GM15510 (cell line): Measurements from ENCODE around the gene HDHD2.

Source experiments
- POLR2A ChIP-seq: IDR thresholded peaks from 3 replicates; pipeline ENCODE4 v1.6.1; 2011; ENCODE audit warnings: borderline replicate concordance; ENCODE audit not compliant: insufficient read length; ENCODE audit errors: extremely low read depth

The HDHD2 gene

DNA sequence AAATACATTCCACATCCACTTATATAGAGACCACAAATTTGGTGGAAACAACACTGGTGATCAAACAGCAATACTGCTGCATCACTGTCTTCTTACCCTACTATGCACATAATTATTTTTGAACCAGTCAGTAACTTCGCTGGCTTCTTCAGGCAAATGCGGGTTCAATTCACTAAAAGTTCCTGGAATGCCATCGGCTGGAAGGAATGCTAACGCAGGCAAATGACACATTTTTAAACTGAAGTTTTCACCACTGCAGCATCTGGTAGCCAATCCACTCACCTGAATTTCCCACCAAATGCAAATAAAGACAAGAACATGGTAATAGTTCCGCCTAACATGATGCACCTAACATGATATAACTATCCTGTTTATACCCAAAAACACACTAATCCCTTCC, 10.0 kb upstream of the HDHD2 start:
- TF ChIP-seq POLR2A, result no peak

DNA sequence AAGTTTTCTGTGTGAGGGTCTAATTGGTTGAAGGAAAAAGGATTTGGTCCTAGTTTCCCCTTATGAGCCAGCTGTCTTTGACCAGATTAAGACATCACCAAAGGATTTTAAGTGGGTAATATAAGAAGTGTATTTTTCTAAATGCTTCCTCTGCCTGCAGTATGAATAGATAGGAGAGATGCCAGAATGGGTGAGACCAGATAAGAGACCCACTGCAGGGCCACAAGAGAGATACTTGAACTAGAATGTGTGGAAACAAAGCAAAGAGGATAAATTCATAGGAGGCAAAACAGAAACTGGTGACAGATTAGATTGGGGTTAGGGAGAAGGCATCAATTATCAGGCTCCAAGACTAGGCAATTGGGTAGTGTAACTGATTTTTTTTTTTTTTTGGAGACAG, 1.1 kb upstream of the HDHD2 start:
- no peak for TF ChIP-seq POLR2A

DNA sequence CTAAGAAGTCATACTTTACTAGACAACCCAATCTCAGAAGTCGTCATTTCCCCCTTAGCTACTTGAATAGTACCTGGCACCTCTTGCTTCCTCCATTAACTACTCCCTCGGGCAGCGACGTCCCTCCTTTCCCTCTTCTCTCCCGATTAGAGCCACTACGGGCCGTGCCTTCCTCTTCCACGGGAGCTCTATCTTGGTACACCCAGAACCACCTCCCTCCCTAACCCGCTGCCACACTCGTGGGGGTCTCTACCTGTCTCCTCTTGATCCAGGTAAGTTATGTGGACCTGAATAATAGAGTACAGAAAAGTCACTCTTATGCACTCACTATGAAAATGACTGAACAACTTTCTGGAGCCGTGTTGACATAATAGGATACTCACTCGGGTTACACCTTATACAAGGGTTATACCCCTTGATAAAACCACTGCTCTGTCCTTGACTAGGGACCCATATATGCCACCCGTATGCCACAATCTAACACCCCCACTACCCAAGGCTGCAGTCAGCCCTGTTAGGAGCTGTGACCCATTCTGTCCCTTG, 595 bp upstream of the HDHD2 start:
- no peak for TF ChIP-seq POLR2A

DNA sequence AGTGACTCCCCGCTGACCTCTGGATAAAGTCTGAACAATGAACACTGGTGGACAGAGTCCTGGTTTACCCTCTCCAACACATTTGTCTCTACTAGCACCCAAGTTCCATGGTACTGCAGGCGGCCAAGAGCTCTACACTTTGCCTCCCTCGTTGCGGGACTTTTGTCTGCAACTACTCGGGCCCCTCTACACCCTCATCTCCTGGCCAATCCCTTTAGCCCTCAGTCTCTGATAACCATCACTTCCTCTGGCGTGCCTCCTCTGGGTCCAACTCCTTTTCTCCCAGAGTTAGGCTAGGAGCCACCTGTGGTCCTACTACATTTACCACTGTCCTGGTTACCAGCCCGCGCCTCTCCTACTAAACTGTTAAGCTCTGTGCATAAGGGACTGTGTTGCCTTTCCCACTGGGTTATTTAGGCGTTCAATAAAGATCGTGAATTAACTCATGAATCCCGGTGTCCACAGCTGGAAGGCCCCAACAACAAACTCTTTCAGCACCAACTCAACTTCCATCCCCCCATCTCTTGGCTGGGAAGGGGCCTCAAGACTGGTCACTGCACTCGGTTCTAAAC, 757 bp downstream of the HDHD2 start:
- no peak for TF ChIP-seq POLR2A

DNA sequence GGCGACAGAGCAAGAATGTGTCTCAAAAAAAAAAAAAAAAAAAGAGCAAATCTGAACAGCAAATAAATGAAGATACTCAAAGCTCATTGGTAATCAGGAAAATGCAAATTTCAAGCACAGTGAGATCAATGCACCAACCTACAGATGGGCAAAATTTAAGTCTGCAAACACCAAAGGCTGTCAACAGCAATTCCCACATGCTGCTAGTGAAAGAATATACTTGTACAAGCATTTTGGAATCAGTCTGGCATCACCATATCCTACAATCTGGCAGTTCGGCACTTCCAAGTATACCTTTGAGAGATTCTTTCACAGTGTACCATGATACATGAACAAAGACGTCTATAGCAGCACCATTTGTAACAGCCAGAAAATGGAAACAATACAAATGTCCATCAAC, 4.1 kb downstream of the HDHD2 start:
- TF ChIP-seq POLR2A, result no peak

DNA sequence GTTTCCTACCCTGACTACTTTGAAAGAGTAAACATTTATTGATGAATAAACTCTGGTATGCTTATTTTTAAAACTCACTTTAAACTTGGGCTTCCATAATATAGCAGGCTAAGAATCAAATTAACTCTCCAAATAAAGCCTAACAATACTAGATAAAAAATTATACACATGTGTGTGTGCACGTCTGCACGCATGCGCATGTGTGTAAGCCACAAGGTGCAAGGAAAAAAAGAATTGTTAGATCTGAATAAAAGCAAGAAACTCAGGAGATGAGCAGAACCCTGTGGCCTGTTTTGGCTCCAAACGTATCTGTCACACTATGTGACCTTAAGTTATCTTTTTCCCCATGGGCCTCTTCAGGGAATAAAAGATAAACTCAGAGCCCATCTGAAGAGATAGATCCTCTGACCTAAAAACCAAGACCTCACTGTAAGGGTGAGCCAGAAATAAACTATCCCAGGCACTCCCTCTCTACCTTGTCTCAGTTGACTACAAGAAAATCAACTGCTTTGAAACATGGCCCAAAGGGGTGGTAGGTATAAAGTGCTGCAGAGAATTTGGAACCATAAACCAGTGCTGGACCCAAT, 6.3 kb downstream of the HDHD2 start:
- no peak for TF ChIP-seq POLR2A

DNA sequence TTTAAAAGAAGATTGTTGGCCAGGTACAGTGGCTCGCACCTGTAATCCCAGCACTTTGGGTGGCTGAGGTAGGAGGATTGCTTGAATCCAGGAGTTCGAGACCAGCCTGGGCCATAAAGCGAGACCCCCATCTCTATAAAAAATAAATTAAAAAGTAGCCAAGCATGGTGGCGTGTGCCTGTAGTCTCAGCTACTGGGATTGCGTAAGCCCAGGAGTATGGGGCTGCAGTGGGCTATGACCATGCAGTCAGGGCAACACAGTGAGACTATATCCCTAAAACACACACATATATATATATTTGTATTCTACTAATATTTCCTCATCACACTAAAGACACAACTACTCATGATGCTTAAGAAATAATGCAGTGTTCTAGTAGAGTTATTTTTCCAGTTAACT, 7.1 kb downstream of the HDHD2 start:
- no peak for TF ChIP-seq POLR2A

DNA sequence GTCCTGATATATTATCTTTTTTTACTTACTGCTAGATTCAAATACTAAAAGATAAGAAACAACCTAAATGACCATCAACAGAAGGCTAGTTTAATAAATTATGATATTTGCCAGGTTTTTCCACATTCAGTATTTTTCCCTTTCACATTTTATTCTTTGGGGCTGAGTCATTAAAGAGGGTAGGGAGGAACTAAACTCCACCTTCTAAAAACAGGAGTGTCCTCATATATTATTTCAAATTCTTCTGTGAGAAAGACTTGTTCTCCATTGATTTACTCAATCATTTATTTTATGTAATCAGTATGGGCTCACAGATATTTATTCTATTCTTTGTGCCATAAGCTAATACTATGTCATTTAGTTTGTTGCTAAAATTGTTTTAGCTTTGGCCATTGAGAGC, 9.0 kb downstream of the HDHD2 start:
- no peak for TF ChIP-seq POLR2A

DNA sequence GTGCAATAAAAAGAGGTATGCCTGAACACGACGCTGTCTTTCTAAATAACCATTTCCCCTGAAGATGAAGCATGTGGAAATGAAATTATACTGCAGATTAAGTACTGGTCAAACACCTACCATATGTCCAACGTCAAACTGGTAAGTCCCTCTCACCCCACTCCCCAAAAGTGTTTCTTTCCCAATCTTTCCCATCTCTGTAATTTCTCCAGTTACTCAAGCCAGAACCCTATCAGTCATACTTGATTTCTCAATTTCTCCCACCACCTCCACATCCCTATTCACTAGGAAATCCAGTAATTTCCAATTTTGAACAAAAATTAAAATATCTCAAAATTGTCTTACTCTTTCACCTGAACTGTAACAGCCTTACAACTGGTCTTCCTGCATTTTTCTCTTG, 29.2 kb downstream of the HDHD2 start:
- TF ChIP-seq POLR2A, result no peak

DNA sequence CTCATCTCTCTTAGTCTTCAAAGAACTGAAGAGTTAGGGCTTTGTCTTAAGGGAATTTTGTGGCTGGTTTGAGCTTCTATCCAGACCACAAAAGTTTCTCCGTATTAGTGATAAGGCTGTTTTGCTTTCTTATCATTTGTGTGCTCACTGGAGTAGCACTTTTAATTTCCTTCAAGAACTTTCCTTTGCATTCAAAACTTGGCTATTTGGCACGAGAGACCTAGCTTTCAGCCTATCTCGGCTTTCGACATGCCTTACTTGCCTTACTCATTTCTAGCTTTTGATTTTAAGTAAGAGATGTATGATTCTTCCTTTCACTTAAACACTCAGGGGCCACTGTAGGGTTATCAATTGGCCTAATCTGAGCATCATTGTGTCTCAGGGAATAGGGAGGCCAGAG, 29.9 kb downstream of the HDHD2 start:
- TF ChIP-seq POLR2A, result no peak

DNA sequence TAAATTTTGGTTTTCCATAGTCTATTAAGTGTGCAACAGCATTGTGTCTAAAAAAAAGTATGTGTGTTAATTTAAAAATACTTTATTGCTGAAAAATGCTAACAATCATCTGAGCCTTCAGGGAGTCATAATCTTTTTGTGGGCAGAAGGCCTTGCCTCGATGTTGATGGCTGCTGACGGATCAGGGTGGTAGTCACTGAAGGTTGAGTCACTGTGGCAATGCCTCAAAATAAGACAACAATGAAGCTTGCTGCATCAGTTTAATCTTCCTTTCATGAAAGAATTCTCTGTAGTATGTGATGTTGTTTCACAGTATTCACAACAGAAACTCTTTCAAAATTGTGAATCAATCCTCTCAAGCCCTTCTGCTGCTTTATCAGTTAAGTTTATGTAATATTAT, 31.3 kb downstream of the HDHD2 start:
- no peak for TF ChIP-seq POLR2A

DNA sequence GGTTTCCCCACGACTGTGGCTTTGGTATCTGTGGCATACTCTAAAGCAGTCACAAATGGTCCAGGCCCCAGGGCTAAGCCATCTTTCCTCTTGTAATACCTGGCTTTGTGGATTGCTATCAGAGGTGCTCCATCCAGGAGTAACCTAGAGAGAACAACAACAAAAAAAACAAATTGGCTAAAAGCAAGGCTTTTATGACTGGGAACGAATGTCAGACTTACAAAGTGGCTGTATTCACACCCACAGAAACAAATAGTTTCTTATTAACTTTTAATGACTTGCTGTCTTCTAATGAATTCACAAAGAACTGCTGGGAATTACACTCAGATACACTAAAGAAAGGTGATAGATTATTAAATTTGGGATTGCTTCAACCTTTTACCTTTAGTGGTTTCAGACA, 35.1 kb downstream of the HDHD2 start:
- TF ChIP-seq POLR2A, result no peak

DNA sequence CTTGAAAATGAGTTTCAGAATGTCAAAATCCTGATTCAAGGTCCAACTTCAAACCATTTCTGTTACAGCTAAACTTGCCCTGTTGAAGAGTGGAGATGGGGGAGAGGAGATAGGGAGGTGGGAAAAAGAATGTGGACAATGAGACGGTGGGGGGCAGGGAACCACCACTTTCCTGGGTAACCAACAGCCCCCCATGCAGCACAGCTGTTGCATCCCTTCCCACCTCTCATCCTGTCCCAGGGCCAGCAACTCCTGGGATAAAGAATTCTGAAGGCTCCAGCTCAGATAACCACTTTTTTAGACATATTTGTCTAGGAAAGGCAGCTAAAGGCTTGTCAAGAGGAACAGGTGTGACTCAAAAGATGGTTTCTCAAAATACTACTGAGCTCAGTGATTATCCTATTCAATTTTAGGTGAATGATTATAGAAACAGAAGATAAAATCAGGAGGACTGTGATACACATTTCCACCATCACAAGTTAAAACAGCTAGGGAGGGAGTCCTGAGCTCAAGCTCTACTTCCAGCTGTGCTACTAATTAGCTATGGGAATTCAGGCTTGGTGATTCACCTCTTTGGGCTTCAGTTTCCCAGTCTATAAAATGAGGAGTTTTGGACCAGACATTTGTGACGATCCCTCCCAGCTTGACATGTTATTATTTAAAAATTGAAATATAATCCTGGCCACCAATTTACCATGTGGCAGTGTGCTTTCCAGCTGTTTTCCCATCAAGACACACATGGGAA, 36.3 kb downstream of the HDHD2 start:
- TF ChIP-seq POLR2A, result no peak

DNA sequence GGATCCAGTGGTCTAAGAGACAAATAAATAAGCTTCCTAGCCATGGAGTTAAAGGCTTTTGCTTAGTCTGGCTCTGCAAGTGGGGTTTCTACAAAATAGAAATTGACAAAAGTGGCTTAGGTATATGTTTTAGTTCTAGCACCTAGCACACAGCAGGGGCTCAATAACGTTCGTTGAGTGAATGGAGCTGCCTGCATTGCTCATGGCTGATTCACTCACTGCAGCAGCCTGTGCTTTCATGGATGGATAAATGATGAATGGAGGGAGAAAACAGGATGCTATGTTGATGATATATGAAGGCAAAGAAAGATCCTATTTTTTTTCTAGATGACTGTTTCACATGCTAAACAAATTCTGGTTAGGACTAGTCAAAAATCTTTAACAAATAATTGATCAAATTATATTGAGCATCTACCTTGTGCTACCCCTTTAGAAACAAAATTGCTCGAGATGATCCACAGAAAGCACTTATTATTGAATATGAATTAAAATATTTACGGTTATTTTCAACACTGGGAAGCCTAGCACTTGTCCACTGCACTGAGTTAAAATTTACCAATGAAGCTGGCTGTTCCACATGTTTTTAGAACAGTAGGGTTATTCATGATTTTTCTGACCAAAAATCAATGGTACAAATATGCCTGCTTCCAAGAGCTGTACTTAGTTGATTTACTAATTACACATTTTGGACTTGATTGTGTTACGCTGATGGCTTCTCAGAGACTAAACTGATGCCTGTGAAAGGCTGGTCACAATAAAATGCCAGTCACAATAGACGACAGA, 39.6 kb downstream of the HDHD2 start:
- no peak for TF ChIP-seq POLR2A

DNA sequence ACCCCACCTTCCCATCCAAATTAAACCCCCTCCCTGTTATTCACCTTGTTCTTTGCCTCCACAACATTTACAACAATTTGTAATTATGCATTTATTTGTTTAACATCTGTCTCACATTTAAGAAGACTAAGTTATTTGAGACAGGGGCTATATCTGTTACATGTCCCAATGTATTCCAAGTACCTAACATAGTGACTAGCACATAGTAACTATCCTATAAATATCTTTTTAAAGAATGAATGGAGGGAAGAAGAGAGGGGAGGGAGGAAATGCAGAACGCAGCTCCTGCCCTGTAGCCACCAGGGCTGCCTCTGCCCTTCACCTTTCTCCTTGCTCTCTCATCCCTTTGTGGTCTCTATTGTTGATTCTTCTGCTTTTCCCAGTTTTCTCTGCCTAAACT, 40.6 kb downstream of the HDHD2 start:
- TF ChIP-seq POLR2A, result no peak
